ENCODE results near the gene PADI6.
"Not testable (repeated sequence)": the region's sequence is repeated elsewhere in the genome, so short reads cannot be mapped to it uniquely, and the experiment has no call there.

Gene PADI6

GRCh38 chr1:17405898-17406759, 34.1 kb downstream of the PADI6 start:
- DNase-seq = peak in 2 of 4 experiments; percentile 3 to 29

GRCh38 chr1:17406760-17407475, 34.9 kb downstream of the PADI6 start:
- DNase-seq = not testable (repeated sequence)

GRCh38 chr1:17407786-17408514, 36.0 kb downstream of the PADI6 start:
- not testable (repeated sequence) for DNase-seq

- no peak for DNase-seq
Observed at GRCh38 chr1:17409391-17409811, 37.4 kb downstream of the PADI6 start.

- no peak for DNase-seq
Observed at GRCh38 chr1:17412093-17412870, 40.3 kb downstream of the PADI6 start.

GRCh38 chr1:17414022-17414421, 42.0 kb downstream of the PADI6 start:
- DNase-seq = no peak

- no peak for DNase-seq
Observed at GRCh38 chr1:17416389-17416788, 44.4 kb downstream of the PADI6 start.

GRCh38 chr1:17419626-17420328, 47.8 kb downstream of the PADI6 start:
- DNase-seq = peak; percentile 15 to 69 (median 42)

GRCh38 chr1:17420391-17420918, 48.5 kb downstream of the PADI6 start:
- no peak for DNase-seq

- DNase-seq = no peak
Observed at GRCh38 chr1:17422461-17422860, 50.5 kb downstream of the PADI6 start.

- DNase-seq = no peak
Observed at GRCh38 chr1:17423781-17424245, 51.8 kb downstream of the PADI6 start.

GRCh38 chr1:17425806-17426600, 54.0 kb downstream of the PADI6 start:
- DNase-seq = no peak

- no peak for DNase-seq
Observed at GRCh38 chr1:17427696-17428660, 56.0 kb downstream of the PADI6 start.

- DNase-seq = no peak
Observed at GRCh38 chr1:17429183-17429582, 57.2 kb downstream of the PADI6 start.

GRCh38 chr1:17432412-17432811, 60.4 kb downstream of the PADI6 start:
- DNase-seq = no peak

GRCh38 chr1:17433261-17433660, 61.3 kb downstream of the PADI6 start:
- no peak for DNase-seq

- no peak for DNase-seq
Observed at GRCh38 chr1:17434016-17434415, 62.0 kb downstream of the PADI6 start.

- no peak for DNase-seq
Observed at GRCh38 chr1:17434601-17435000, 62.6 kb downstream of the PADI6 start.
